ENCODE measurements around the gene SPRR2G.

Gene SPRR2G

GRCh38 chr1:153178922-153179321 lies 28.2 kb upstream of the SPRR2G start:
- in situ Hi-C loops (cut with HindIII; ENCODE audit: low sequenced_read_pairs), result no loop called here
- no peak for TF ChIP-seq CTCF (IDR thresholded peaks at IDR 0.05; ENCODE audit: low read depth, low read length)
- DNase-seq (ENCODE audit: low read depth, low spot score), result no peak
- no peak overlapping the region for H3K4me3 ChIP-seq (ENCODE audit: low read depth, low read length)

DNA sequence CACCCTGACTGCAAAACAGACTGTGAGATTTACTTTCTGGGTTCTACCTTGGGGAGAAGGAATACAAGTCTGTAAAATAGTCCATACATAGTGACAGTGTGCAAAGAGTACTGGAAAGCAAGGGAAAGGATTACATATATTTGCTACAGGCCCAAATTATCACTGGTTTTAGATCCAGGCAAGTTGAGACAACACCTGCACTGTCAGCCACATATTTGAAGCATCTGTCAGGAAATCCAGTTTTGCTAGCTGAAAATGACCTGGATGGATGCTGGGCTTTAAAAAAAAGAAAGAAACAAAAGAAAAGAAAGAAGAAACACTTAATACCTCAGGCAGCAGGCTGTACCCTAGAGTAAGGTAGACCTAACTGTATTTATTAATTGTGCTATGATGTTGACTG lies 23.9 kb upstream of the SPRR2G start:
- no peak for TF ChIP-seq CTCF (IDR thresholded peaks at IDR 0.05; ENCODE audit: low read depth, low read length)
- no peak for DNase-seq (ENCODE audit: low read depth, low spot score)
- in situ Hi-C loops (cut with HindIII; ENCODE audit: low sequenced_read_pairs), result no loop called here
- no peak overlapping the region for H3K4me3 ChIP-seq (ENCODE audit: low read depth, low read length)

DNA sequence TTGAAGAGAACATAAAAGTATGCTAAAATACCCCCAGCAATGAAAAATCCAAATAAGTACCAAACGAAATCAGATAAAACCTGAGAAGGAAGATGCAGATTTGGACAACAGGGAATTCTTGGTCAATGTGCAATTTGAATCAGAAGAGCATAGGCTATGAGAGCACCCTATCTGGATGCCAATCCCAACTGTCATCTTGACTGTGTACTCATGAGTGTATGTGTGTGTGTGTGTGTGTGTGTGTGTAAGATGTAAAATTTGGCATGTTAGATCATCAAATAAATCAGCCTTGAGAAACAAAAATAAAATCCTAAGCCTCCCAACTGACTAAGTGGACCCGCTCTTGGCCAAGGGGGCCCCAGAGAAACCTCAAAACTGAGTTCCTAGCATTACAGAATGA lies 18.0 kb upstream of the SPRR2G start:
- H3K4me3 ChIP-seq (ENCODE audit: low read depth, low read length), result no peak overlapping the region
- no peak for DNase-seq (ENCODE audit: low read depth, low spot score)
- TF ChIP-seq CTCF (IDR thresholded peaks at IDR 0.05; ENCODE audit: low read depth, low read length), result no peak
- in situ Hi-C loops (cut with HindIII; ENCODE audit: low sequenced_read_pairs), result no loop called here

- TF ChIP-seq CTCF (IDR thresholded peaks at IDR 0.05; ENCODE audit: low read depth, low read length), result no peak
- no peak for DNase-seq (ENCODE audit: low read depth, low spot score)
- H3K4me3 ChIP-seq (ENCODE audit: low read depth, low read length), result no peak overlapping the region
- in situ Hi-C loops (cut with HindIII; ENCODE audit: low sequenced_read_pairs), result no loop called here
Measured at GRCh38 chr1:153155541-153155940, 4.9 kb upstream of the SPRR2G start.

- in situ Hi-C loops (cut with HindIII; ENCODE audit: low sequenced_read_pairs), result no loop called here
- DNase-seq (ENCODE audit: low read depth, low spot score), result no peak
- no peak overlapping the region for H3K4me3 ChIP-seq (ENCODE audit: low read depth, low read length)
- TF ChIP-seq CTCF (IDR thresholded peaks at IDR 0.05; ENCODE audit: low read depth, low read length), result no peak
Measured at GRCh38 chr1:153152481-153152880, 1.8 kb upstream of the SPRR2G start.

DNA sequence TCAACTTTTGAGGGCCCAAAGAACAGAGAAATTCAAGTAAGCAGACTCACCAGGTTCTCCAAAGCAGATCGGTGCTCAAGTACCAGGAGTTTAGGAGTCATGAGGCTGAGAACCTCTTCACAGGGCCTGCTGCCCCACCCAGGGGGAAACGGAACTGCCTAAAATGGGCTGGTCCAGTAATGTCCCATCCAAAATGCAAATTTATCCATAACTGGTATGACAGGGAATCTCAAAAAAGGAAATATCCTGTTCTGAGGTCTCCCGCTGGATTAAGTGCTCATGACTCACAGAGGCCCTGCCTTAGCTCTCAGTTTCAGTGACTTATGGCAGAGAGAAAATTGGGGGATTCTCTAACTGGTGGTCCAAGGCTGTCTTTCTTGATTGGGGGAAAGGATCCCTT lies 9.3 kb downstream of the SPRR2G start:
- H3K4me3 ChIP-seq (ENCODE audit: low read depth, low read length), result no peak overlapping the region
- DNase-seq (ENCODE audit: low read depth, low spot score), result no peak
- TF ChIP-seq CTCF (IDR thresholded peaks at IDR 0.05; ENCODE audit: low read depth, low read length), result no peak
- in situ Hi-C loops (cut with HindIII; ENCODE audit: low sequenced_read_pairs), result no loop called here

DNA sequence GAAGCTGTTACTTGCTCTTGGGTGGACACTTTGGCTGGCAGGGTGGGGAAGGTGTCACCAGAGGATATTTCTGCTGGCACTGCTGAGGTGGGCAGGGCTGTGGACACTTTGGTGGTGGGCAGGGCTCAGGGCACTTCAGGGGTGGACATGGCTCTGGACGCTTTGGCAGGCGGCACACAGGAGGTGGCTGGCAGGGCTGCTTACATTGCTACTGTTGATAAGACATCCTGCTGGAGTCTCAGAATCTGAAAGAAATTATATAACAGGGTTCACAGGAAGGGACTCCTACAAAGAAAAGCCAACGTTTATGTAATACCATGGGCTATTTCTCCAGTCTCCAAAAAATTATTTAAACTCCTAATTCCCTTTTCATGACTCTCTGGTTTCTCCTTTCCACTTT lies 10.2 kb downstream of the SPRR2G start:
- TF ChIP-seq CTCF (IDR thresholded peaks at IDR 0.05; ENCODE audit: low read depth, low read length), result no peak
- no peak for DNase-seq (ENCODE audit: low read depth, low spot score)
- in situ Hi-C loops (cut with HindIII; ENCODE audit: low sequenced_read_pairs), result no loop called here
- no peak overlapping the region for H3K4me3 ChIP-seq (ENCODE audit: low read depth, low read length)
